ENCODE results near the gene FAM163B.

GRCh38 chr9:133578524-133579441 is 30.4 kb downstream of the FAM163B start:
- TF ChIP-seq, protein P1, sequence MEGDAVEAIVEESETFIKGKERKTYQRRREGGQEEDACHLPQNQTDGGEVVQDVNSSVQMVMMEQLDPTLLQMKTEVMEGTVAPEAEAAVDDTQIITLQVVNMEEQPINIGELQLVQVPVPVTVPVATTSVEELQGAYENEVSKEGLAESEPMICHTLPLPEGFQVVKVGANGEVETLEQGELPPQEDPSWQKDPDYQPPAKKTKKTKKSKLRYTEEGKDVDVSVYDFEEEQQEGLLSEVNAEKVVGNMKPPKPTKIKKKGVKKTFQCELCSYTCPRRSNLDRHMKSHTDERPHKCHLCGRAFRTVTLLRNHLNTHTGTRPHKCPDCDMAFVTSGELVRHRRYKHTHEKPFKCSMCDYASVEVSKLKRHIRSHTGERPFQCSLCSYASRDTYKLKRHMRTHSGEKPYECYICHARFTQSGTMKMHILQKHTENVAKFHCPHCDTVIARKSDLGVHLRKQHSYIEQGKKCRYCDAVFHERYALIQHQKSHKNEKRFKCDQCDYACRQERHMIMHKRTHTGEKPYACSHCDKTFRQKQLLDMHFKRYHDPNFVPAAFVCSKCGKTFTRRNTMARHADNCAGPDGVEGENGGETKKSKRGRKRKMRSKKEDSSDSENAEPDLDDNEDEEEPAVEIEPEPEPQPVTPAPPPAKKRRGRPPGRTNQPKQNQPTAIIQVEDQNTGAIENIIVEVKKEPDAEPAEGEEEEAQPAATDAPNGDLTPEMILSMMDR (conservative IDR thresholded peaks at IDR 0.05 in 1 of 2, IDR thresholded peaks at IDR 0.05 in 1 of 2; ENCODE audit: extremely low read depth in 1 of 2, insufficient read depth in 1 of 2, low read depth in 1 of 2, low read length in 2 of 2), result no peak
- no peak for TF ChIP-seq EZH2 (IDR thresholded peaks at IDR 0.05; ENCODE audit: borderline replicate concordance, low read length)

Data from mammary epithelial cell (primary cell).